Neural progenitor cell (in vitro differentiated cells): Measurements from ENCODE around the gene BFSP2. TPM values are rescaled to one million over a fixed set of nuclear protein-coding genes. Genes with fewer than 3 reads are reported as not detected.

Experiments used
- DNase-seq: peaks from one replicate; pipeline ENCODE4 v3.0.0-alpha.2; 2016; ENCODE audit warnings: low spot score
- H2AFZ ChIP-seq: fragments of 200-600 bp; sonication (generic); replicated peaks from 2 replicates; pipeline ENCODE4 v1.6.1; 2016; ENCODE audit warnings: antibody characterized with exemption
- H3F3A ChIP-seq: fragments of 200-600 bp; sonication (generic); 2 replicates; pipeline ENCODE4 v1.6.1; 2016; ENCODE audit warnings: antibody characterized with exemption, low read depth
- H3K27ac ChIP-seq: fragments of 200-600 bp; sonication (generic); 2 replicates; pipeline ENCODE4 v1.5.1; 2016; ENCODE audit warnings: mild to moderate bottlenecking
- H3K27me3 ChIP-seq: fragments of 200-600 bp; sonication (generic); 2 replicates; pipeline ENCODE4 v1.6.1; 2016; ENCODE audit warnings: mild to moderate bottlenecking, moderate library complexity
- H3K36me3 ChIP-seq: fragments of 200-600 bp; sonication (generic); 2 replicates; pipeline ENCODE4 v1.5.1; 2016
- H3K4me1 ChIP-seq: fragments of 200-600 bp; sonication (generic); 2 replicates; pipeline ENCODE4 v1.6.1; 2016; ENCODE audit warnings: mixed run types
- H3K4me2 ChIP-seq: fragments of 200-600 bp; sonication (generic); 2 replicates; pipeline ENCODE4 v1.6.1; 2016
- H3K4me3 ChIP-seq: fragments of 200-600 bp; sonication (generic); 2 replicates; pipeline ENCODE4 v1.5.1; 2016
- H3K79me2 ChIP-seq: fragments of 200-600 bp; sonication (generic); 2 replicates; pipeline ENCODE4 v1.6.1; 2016; ENCODE audit warnings: low read depth
- H3K9ac ChIP-seq: fragments of 200-600 bp; sonication (generic); 2 replicates; pipeline ENCODE4 v1.6.1; 2016
- H3K9me3 ChIP-seq: fragments of 200-600 bp; sonication (generic); 2 replicates; pipeline ENCODE4 v1.5.1; 2016; ENCODE audit warnings: low read depth
- H4K20me1 ChIP-seq: fragments of 200-600 bp; sonication (generic); 2 replicates; pipeline ENCODE4 v1.6.1; 2016; ENCODE audit warnings: low read depth
- H3K27ac Mint-ChIP-seq: 3 replicates; pipeline ENCODE4 v1.8.0; 2021; ENCODE audit warnings: mixed read lengths
- H3K27me3 Mint-ChIP-seq: 2 replicates; pipeline ENCODE4 v1.8.0; 2022; ENCODE audit warnings: low read depth, mild to moderate bottlenecking, inconsistent platforms, moderate library complexity, mixed read lengths; ENCODE audit not compliant: insufficient read depth
- H3K36me3 Mint-ChIP-seq: 3 replicates; pipeline ENCODE4 v1.8.0; 2021; ENCODE audit warnings: mixed read lengths
- H3K4me1 Mint-ChIP-seq: 3 replicates; pipeline ENCODE4 v1.8.0; 2021; ENCODE audit warnings: mixed read lengths
- H3K4me3 Mint-ChIP-seq: 3 replicates; pipeline ENCODE4 v1.8.0; 2021; ENCODE audit warnings: mild to moderate bottlenecking, moderate library complexity, mixed read lengths
- H3K9me3 Mint-ChIP-seq: 3 replicates; pipeline ENCODE4 v1.8.0; 2020; ENCODE audit warnings: mixed read lengths
- EZH2 ChIP-seq: fragments of 200-600 bp; sonication (generic); IDR thresholded peaks from 2 replicates; pipeline ENCODE4 v1.6.1; 2017; ENCODE audit warnings: antibody characterized with exemption, mild to moderate bottlenecking, moderate library complexity
- EZH2phosphoT487 ChIP-seq: fragments of 200-600 bp; sonication (generic); IDR thresholded peaks from 2 replicates; pipeline ENCODE4 v1.6.1; 2017; ENCODE audit warnings: antibody characterized with exemption
- total RNA-seq: library from RNA; depleted of rRNA; stranded (reverse); fragments of >200 nt; gene quantifications from 2 replicates; pipeline ENCODE4 v1.2.3, GENCODE V29; 2015; ENCODE audit warnings: low replicate concordance
- TF ChIP-seq, protein P1 (sequence below): fragments of 200-600 bp; sonication (generic); IDR thresholded peaks from 2 replicates; pipeline ENCODE4 v1.5.1; 2017; ENCODE audit warnings: antibody characterized with exemption, mild to moderate bottlenecking

BFSP2 gene
- total RNA-seq, 1 donor from 2014 or later = not detected

DNA sequence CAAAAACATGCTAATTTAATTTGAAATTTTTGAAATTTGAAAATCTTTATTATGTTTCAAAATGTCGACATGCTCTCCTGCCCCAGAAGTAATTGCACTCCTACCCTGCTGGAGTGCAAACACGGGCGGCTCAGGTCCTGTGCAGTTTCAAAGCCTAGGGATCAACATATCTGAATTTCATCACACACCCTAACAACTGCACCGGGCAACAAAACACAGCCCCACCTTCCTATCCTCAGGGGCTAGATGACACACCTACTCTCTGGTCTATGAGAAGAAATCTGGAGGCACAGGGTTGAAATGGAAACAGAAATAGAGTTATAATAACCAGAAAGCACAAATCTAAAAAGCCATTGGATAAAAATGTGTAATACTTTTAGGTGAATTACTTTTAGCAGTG, 61.4 kb downstream of the BFSP2 start:
- peaks cover 48% of the 10 kb centered on the region for H3K4me1 Mint-ChIP-seq
- H3K27me3 Mint-ChIP-seq = peaks cover 8% of the 10 kb centered on the region
- TF ChIP-seq, protein P1, sequence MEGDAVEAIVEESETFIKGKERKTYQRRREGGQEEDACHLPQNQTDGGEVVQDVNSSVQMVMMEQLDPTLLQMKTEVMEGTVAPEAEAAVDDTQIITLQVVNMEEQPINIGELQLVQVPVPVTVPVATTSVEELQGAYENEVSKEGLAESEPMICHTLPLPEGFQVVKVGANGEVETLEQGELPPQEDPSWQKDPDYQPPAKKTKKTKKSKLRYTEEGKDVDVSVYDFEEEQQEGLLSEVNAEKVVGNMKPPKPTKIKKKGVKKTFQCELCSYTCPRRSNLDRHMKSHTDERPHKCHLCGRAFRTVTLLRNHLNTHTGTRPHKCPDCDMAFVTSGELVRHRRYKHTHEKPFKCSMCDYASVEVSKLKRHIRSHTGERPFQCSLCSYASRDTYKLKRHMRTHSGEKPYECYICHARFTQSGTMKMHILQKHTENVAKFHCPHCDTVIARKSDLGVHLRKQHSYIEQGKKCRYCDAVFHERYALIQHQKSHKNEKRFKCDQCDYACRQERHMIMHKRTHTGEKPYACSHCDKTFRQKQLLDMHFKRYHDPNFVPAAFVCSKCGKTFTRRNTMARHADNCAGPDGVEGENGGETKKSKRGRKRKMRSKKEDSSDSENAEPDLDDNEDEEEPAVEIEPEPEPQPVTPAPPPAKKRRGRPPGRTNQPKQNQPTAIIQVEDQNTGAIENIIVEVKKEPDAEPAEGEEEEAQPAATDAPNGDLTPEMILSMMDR = no peak
- TF ChIP-seq EZH2phosphoT487 (no peak), EZH2 (no peak)
- Histone ChIP-seq H3K27me3 (peaks cover 5% of the 10 kb centered on the region), H3K4me3 (no peak overlapping the region), H3F3A (peaks cover 22% of the 10 kb centered on the region), H2AFZ (no peak overlapping the region), H3K9ac (no peak overlapping the region), H3K4me2 (peak overlapping the region; percentile 55), H3K36me3 (no peaks in the 10 kb centered on the region), H3K9me3 (no peaks in the 10 kb centered on the region), H4K20me1 (no peaks in the 10 kb centered on the region), H3K4me1 (peaks cover 58% of the 10 kb centered on the region), H3K27ac (no peak overlapping the region), H3K79me2 (no peaks in the 10 kb centered on the region)
- H3K27ac Mint-ChIP-seq = peak overlapping the region; percentile 67
- H3K9me3 Mint-ChIP-seq = no peaks in the 10 kb centered on the region
- no peak overlapping the region for H3K4me3 Mint-ChIP-seq
- DNase-seq = no peak
- H3K36me3 Mint-ChIP-seq = no peaks in the 10 kb centered on the region

DNA sequence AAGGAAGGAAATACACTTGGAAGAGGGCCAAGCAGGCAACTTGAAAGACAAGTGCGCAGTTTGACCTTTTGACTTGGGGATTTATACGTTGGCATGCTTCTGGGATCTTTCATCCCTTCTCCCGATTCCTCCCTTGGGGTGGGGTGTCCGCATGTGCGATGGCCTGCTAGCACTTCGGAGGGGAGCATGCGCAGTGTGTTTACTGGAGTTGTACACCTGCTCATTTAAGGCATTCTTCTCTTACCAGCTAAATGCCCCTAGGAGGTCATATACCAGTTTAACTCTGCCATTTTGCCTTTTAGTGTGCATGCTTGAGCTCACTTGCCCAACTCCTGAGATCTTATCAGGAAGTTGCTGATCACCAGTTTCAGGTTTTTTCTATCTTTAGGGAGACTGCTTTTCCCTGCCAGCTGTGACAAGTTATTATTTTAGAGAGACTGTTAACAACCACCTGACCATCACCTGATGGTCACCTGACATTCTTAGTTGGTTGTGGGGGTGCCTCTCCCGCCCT, 63.5 kb downstream of the BFSP2 start:
- no peak overlapping the region for H3K9ac ChIP-seq
- H3K36me3 ChIP-seq = no peaks in the 10 kb centered on the region
- Mint-ChIP-seq H3K4me3 (no peak overlapping the region), H3K4me1 (peaks cover 63% of the 10 kb centered on the region), H3K27ac (no peak overlapping the region), H3K9me3 (no peaks in the 10 kb centered on the region), H3K27me3 (peaks cover 7% of the 10 kb centered on the region), H3K36me3 (no peaks in the 10 kb centered on the region)
- TF ChIP-seq EZH2 (no peak), EZH2phosphoT487 (no peak)
- TF ChIP-seq, protein P1 = no peak
- H4K20me1 ChIP-seq = no peaks in the 10 kb centered on the region
- DNase-seq = no peak
- H3K79me2 ChIP-seq = no peaks in the 10 kb centered on the region
- H3K9me3 ChIP-seq = no peaks in the 10 kb centered on the region
- H3K4me1 ChIP-seq = peaks cover 74% of the 10 kb centered on the region
- no peak overlapping the region for H3K4me3 ChIP-seq
- no peak overlapping the region for H2AFZ ChIP-seq
- no peak overlapping the region for H3K27ac ChIP-seq
- H3F3A ChIP-seq = peaks cover 20% of the 10 kb centered on the region
- no peak overlapping the region for H3K4me2 ChIP-seq
- peaks cover 5% of the 10 kb centered on the region for H3K27me3 ChIP-seq

DNA sequence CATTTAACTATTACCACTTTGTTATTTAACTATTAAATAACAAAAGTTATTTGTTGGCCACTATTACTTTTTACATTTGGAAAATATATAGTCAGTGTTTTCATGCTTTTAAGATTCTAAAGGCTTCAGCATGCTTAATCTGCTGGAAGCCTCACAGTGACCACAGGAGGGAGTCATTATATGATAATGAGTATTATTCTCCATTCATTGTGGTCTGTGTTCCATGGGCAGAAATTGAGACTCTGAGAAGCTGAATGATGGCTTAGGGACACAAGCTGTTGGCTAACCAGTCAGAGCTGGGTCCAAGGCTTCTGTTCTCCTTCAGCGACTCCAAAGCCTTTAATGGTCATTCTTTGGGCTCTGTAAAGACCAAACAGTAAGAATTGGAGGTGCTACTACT, 64.7 kb downstream of the BFSP2 start:
- no peaks in the 10 kb centered on the region for H3K36me3 Mint-ChIP-seq
- Histone ChIP-seq H3K79me2 (no peaks in the 10 kb centered on the region), H4K20me1 (no peaks in the 10 kb centered on the region), H3K4me3 (no peak overlapping the region), H3K4me2 (peak overlapping the region; percentile 41), H3K9me3 (no peaks in the 10 kb centered on the region), H3K27me3 (peaks cover 5% of the 10 kb centered on the region), H3F3A (peaks cover 17% of the 10 kb centered on the region), H3K9ac (no peak overlapping the region), H3K4me1 (peaks cover 77% of the 10 kb centered on the region), H3K27ac (no peak overlapping the region), H3K36me3 (no peaks in the 10 kb centered on the region), H2AFZ (no peak overlapping the region)
- H3K4me3 Mint-ChIP-seq = no peak overlapping the region
- TF ChIP-seq EZH2phosphoT487 = peak; percentile 65
- TF ChIP-seq, protein P1 = no peak
- H3K4me1 Mint-ChIP-seq = peaks cover 68% of the 10 kb centered on the region
- H3K27me3 Mint-ChIP-seq = peaks cover 7% of the 10 kb centered on the region
- H3K9me3 Mint-ChIP-seq = no peaks in the 10 kb centered on the region
- peak; percentile 76 for DNase-seq
- no peak overlapping the region for H3K27ac Mint-ChIP-seq
